HEK293T (cell line): ENCODE data around the gene DLG2.
"Not testable (repeated sequence)": the region's sequence is repeated elsewhere in the genome, so short reads cannot be mapped to it uniquely, and the experiment has no call there.

ENCODE experiments used
- ARNT ChIP-seq: fragments of 450-650 bp; IDR thresholded peaks from 2 replicates; pipeline ENCODE4 v1.6.1; 2017; ENCODE audit warnings: mild to moderate bottlenecking
- BHLHE40 ChIP-seq: fragments of 450-650 bp; IDR thresholded peaks from 2 replicates; pipeline ENCODE4 v1.6.1; 2016; ENCODE audit warnings: mild to moderate bottlenecking, moderate library complexity, borderline replicate concordance
- ELF4 ChIP-seq: fragments of 450-650 bp; IDR thresholded peaks from 2 replicates; pipeline ENCODE4 v1.6.1; 2017; ENCODE audit warnings: antibody characterized with exemption
- FOXA1 ChIP-seq: fragments of 450-650 bp; IDR thresholded peaks from 2 replicates; pipeline ENCODE4 v1.6.1; 2016; ENCODE audit warnings: mild to moderate bottlenecking
- FOXK2 ChIP-seq: fragments of 450-650 bp; IDR thresholded peaks from 2 replicates; pipeline ENCODE4 v1.6.1; 2016; ENCODE audit warnings: mild to moderate bottlenecking
- FOXM1 ChIP-seq: fragments of 450-650 bp; IDR thresholded peaks from 2 replicates; pipeline ENCODE4 v1.6.1; 2017; ENCODE audit warnings: mild to moderate bottlenecking, borderline replicate concordance
- L3MBTL2 ChIP-seq: fragments of 450-650 bp; conservative IDR thresholded peaks from 2 replicates; pipeline ENCODE4 v1.6.1; 2016; ENCODE audit warnings: mild to moderate bottlenecking
- NFRKB ChIP-seq: fragments of 450-650 bp; IDR thresholded peaks from 2 replicates; pipeline ENCODE4 v1.6.1; 2016; ENCODE audit warnings: mild to moderate bottlenecking, moderate library complexity
- SP1 ChIP-seq: fragments of 450-650 bp; IDR thresholded peaks from 2 replicates; pipeline ENCODE4 v1.6.1; 2017
- TARDBP ChIP-seq: fragments of 450-650 bp; IDR thresholded peaks from 2 replicates; pipeline ENCODE4 v1.6.1; 2016

DNA sequence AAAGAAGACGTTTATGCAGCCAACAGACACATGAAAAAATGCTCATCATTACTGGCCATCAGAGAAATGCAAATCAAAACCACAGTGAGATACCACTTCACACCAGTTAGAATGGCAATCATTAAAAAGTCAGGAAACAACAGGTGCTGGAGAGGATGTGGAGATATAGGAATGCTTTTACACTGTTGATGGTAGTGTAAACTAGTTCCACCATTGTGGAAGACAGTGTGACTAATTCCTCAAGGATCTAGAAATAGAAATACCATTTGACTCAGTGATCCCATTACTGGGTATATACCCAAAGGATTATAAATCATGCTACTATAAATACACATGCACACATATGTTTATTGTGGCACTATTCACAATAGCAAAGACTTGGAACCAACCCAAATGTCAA is 786.9 kb downstream of the DLG2 start:
- TF ChIP-seq FOXM1, FOXA1, SP1, ARNT, L3MBTL2, ELF4, NFRKB, FOXK2, TARDBP, BHLHE40: not testable (repeated sequence)
